Measurements from ENCODE around the gene NAGK.
"Not testable (repeated sequence)": the region's sequence is repeated elsewhere in the genome, so short reads cannot be mapped to it uniquely, and the experiment has no call there.

The NAGK gene

GRCh38 chr2:71068218-71069035, at the start of gene NAGK:
Gene NAGK, plus strand, starts transcription at chr2:71068648. Its CDS starts 36 bp downstream, at chr2:71068684.
- DNase-seq (ENCODE audit: low read depth) = peak; percentile 96

DNA sequence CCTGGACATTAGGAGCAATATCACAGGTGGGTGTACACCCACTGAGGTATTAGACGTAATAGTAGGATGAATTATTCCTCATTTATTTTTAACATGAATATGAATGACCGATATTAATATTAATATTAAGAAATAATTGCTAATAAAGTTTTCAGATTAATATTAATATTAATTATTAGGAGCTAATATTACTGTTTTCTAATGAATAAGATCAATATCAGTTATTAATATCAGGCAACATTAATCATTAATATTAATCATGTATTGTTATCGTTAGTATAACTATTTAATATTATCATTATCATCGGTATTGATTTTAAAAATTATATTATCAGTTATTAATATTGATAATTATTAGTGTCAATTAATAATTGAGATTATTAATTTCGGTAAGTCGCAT, 48.5 kb upstream of the NAGK start:
- DNase-seq (ENCODE audit: low read depth) = not testable (repeated sequence)

- not testable (repeated sequence) for DNase-seq (ENCODE audit: low read depth)
Measured at GRCh38 chr2:71021394-71021793, 47.1 kb upstream of the NAGK start.

DNA sequence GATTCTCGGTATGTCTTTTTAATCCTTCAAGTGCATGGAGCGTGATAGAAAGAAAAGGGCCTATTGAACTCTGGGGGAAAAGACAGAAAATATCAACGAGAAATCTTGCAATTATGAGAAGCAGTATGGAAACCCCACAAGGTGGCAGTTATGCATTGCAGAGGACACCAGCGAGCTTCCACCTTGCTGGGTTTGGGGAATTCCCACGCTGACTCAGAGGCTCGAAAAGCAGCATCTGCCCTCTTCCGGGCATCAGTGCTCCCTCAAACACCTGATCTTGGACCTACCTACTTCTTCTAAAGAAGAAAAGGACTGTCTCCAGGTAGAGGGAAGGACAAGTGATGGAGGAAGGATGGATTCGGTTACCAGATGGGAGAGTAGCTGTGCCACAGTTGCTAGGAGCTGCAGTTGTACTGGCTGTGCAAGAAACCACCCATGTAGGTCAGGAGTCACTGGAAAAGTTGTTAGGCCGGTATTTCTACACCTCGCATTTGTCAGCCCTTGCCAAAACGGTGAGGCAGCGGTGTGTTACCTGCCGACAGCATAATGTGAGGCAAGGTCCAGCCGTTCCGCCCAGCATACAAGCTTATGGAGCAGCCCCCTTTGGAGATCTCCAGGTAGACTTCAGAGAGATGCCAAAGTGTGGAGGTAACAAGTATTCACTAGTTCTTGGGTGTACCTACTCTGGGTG, 44.8 kb upstream of the NAGK start:
- DNase-seq (ENCODE audit: low read depth) = not testable (repeated sequence)

GRCh38 chr2:71036296-71036695, 32.2 kb upstream of the NAGK start:
- not testable (repeated sequence) for DNase-seq (ENCODE audit: low read depth)

GRCh38 chr2:71042287-71042686, 26.2 kb upstream of the NAGK start:
- no peak for DNase-seq (ENCODE audit: low read depth)

DNA sequence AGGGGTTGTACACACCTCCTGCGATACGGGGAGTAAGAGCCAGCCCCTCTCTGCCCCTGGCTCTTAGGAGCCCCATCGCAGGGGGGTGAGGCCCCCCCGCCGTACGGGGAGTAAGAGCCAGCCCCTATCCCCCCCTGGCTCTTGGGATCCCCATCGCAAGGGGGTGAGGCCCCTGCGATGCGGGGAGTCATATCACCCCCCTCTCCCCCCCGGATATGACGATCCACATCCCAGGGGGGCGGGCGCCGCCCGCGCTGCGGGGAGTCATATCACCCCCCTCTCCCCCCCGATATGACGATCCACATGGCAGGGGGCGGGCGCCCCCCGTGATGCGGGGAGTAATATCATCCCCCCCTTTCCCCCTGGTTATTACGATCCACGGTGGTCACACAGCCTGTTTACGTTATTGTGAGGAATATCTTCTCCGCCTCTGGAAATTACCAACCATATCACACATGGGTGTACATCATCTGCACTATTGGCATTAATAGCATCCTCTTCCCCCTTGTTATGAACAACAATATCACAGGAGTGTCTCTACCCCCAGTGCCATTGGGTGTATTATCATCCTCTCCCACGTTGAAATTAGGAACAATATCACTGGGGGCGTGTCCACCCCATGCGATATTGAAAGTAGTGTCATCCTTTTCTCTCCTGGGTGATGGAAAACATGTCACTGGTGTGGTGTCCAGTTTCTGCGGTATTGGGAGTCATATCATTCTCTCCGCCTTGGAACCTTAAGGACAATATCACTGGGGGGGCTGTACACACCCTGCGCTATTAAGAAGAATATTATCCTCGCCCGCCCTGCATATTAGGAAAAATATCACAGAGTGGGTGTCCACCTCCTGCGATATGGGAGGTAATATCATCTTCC, 24.7 kb upstream of the NAGK start:
- no peak for DNase-seq (ENCODE audit: low read depth)

DNA sequence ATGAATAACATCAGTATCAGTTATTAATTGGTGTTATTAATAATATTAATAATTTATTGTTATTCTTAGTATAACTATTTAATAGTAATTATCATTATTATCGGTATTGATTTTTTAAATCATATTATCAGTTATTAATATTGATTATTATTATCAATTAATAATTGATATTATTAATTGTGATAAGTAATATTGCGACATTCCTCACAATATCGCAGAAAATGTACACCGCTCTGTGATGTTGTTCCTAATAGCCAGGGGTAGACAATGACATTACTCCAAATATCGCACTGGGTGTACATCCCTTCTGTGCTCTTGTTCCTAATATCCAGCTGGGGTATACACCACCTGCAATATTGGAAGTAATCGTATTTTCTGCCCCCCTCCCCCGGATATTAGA, 23.3 kb upstream of the NAGK start:
- DNase-seq (ENCODE audit: low read depth) = no peak

- DNase-seq (ENCODE audit: low read depth) = no peak
Measured at GRCh38 chr2:71045865-71046548, 22.4 kb upstream of the NAGK start.

DNA sequence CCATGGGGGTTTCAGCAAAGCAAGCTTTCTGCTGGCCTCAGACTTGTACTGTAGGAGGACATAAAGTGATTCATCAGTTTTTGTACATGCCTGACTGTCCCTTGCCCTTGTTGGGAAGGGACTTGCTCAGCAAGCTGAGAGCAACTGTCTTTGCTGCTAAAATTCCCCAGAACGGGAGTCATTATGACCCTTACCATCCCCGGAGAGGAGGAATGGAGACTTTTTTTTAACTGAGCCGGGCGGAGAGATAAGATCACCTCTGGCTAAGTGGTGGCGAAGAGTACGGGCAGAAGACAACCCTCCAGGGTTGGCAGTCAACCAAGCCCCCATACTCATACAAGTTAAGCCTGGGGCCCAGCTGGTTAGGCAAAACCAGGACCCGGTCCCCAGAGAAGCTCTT, 20.4 kb upstream of the NAGK start:
- no peak for DNase-seq (ENCODE audit: low read depth)

DNA sequence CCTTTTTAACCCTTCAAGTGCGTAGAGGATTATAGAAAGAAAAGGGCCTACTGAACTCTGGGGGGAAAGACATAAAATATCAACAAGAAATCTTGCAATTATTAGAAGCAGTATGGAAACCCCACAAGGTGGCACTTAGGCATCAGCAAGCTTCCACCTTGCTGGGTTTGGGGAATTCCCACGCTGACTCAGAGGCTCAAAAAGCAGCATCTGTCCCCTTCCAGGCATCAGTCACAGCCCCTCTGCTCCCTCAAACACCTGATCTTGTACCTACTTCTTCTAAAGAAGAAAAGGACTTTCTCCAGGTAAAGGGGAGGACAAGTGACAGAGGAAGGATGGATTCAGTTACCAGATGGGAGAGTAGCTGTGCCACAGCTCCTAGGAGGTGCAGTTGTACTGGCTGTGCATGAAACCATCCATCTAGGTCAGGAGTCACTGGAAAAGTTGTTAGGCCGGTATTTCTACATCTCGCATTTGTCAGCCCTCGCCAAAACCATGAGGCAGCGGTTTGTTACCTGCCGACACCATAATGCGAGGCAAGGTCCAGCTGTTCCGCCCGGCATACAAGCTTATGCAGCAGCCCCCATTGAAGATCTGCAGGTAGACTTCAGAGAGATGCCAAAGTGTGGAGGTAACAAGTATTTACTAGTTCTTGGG, 18.6 kb upstream of the NAGK start:
- not testable (repeated sequence) for DNase-seq (ENCODE audit: low read depth)

- DNase-seq (ENCODE audit: low read depth) = not testable (repeated sequence)
Measured at GRCh38 chr2:71055206-71055740, 13.2 kb upstream of the NAGK start.

GRCh38 chr2:71060211-71060610, 8.2 kb upstream of the NAGK start:
- DNase-seq (ENCODE audit: low read depth) = no peak

DNA sequence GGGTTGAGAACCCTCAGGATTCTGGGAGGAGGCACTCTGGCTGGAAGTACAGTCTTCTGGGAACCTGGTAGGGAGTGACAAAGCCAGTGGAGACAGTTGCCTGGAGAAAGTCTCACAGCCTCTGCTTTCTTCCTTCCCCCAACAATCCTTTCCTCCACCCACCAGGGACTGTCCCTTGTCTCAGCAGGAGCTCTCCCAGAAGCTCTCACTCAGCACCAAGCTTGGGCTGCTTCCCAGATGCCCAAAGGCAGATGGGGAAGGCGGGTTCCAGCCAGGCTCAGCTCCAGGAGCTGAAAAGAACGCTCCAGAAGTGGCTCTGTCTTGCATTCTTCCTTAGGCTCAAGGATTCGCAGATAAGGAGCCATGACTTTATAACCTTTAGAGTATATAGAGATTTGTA, 7.6 kb upstream of the NAGK start:
- no peak for DNase-seq (ENCODE audit: low read depth)

DNA sequence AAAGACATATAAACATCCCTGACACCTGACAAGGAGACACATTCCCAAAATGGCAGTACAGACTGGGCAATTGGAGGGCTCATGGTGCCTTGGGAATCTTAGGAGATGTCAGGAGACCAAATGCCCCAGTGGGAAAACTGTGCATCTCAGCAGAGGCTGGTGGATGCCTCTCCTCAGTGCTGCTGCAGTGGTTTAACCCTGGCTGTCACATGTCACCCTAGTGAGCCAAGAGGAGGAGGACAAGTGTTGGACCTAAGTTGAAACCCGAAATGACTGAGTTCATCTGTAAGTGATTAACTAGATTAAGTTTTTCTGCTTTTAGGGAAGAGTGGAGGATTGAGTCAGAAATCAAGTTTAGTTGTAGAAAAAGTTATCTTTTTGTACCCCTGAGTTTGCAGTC, 5.2 kb upstream of the NAGK start:
- DNase-seq (ENCODE audit: low read depth) = no peak

DNA sequence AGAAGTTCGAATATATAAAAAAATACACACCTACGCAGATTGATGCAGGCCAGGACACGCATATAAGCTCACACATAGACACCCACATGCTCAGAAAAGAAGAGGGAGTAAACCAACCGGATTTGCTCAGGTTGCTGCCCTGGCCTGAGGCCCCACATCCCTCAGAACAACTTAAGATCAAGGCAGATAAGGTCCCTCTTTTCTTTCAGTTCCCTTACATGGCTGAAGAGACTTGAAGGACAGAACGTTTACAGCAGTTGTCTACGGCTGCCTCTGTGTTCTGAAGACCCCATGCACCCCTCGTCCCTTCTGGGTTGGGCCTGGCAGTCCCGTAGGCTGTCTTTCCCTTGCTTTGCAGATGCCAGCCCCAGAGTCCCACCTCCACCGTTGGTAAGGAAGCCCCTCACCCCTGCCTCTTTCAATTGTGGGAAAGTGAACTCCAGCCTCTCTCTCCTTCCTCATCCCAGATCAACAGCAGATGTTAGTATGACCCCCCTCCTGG, 4.3 kb upstream of the NAGK start:
- DNase-seq (ENCODE audit: low read depth) = no peak

GRCh38 chr2:71064754-71065621, 3.5 kb upstream of the NAGK start:
- DNase-seq (ENCODE audit: low read depth) = no peak

DNA sequence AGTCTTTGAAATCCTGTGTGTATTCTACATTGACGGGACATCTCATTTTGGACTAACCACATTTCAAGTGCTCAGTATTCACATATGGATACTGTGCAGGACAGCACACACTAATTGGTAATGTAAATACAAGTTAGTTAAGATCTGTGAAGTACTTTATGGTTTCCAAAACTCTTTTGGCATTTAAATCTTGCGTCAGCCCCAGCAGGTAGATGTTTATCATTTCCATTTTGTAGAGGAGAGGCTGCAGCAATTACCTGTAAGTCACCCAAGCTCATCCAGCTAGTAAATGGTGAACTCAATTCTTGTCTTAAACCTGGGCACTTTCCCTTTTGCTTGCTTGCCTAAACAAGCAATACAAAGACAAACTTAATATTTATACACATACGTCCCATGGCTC, 1.6 kb upstream of the NAGK start:
- DNase-seq (ENCODE audit: low read depth) = no peak

- DNase-seq (ENCODE audit: low read depth) = no peak
Measured at GRCh38 chr2:71067567-71068217, 756 bp upstream of the NAGK start.
